NB4 (cell line): Measurements from ENCODE around the gene BIRC3.

Source experiments
- MYC ChIP-seq: IDR thresholded peaks from 2 replicates; pipeline ENCODE4 v1.6.1; 2011; ENCODE audit warnings: low read depth, low read length
- POLR2A ChIP-seq: IDR thresholded peaks from 2 replicates; pipeline ENCODE4 v1.6.1; 2011; ENCODE audit warnings: mild to moderate bottlenecking; ENCODE audit not compliant: insufficient read length; ENCODE audit errors: extremely low read depth
- TF ChIP-seq, protein P1 (sequence below): IDR thresholded peaks from one replicate; pipeline ENCODE4 v1.5.1; 2012; ENCODE audit warnings: low read depth, low read length

DNA sequence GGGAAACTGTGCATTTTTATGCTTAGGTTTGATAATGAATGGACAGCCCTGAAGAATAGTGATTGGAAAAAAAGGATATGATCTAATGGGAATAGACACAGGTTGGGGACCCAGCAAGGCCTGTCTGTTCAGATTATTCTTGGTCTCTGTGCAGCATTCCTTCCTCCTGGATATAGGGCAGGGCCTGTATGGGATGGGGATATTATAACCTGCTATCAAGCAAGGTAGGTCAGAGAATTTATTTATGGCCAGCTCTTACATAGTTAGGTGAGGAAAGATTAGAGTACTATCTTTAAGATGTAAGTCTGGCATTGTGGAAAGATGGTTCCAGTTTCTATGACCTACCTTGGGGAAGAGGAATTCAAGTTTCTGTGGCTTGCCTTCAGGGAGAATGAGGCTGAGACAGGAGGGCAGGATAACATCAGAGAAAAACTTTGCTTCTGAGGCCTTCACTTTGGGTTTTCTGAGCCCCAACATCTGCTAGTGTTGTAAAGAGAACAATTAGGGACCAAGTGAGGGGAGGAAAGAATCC lies 21.3 kb downstream of the BIRC3 start:
- TF ChIP-seq, protein P1, sequence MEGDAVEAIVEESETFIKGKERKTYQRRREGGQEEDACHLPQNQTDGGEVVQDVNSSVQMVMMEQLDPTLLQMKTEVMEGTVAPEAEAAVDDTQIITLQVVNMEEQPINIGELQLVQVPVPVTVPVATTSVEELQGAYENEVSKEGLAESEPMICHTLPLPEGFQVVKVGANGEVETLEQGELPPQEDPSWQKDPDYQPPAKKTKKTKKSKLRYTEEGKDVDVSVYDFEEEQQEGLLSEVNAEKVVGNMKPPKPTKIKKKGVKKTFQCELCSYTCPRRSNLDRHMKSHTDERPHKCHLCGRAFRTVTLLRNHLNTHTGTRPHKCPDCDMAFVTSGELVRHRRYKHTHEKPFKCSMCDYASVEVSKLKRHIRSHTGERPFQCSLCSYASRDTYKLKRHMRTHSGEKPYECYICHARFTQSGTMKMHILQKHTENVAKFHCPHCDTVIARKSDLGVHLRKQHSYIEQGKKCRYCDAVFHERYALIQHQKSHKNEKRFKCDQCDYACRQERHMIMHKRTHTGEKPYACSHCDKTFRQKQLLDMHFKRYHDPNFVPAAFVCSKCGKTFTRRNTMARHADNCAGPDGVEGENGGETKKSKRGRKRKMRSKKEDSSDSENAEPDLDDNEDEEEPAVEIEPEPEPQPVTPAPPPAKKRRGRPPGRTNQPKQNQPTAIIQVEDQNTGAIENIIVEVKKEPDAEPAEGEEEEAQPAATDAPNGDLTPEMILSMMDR, result no peak
- no peak for TF ChIP-seq MYC
- no peak for TF ChIP-seq POLR2A
